ENCODE measurements around the gene LYRM4. TPM values are rescaled to one million over a fixed set of nuclear protein-coding genes. Genes with fewer than 3 reads are reported as not detected.

Gene LYRM4
- total RNA-seq, 4 donors from 2014 or later, result 9.2 to 28.2 (median 14.2) TPM

GRCh38 chr6:5191722-5192121 lies 69.0 kb downstream of the LYRM4 start:
- TF ChIP-seq CTCF (IDR thresholded peaks at IDR 0.05), result no peak
- TF ChIP-seq POLR2A (IDR thresholded peaks at IDR 0.05), result no peak
- Histone ChIP-seq H3K9me3 (no peaks in the 10 kb centered on the region), H3K36me3 (no peaks in the 10 kb centered on the region), H3K27me3 (no peaks in the 10 kb centered on the region), H3K4me1 (peaks cover 0 to 7% (median 0%) of the 10 kb centered on the region in 3 donors), H3K27ac (no peak overlapping the region), H3K4me3 (no peak overlapping the region)
- 89% methylated on average over 3 of the region's 3 CpGs for WGBS, 2 donors
- intact Hi-C loops (cut with DNase I), result no loop called here
- no peak for DNase-seq

- H3K27me3 ChIP-seq, result no peaks in the 10 kb centered on the region
- H3K9me3 ChIP-seq, result no peaks in the 10 kb centered on the region
- no peak overlapping the region for H3K27ac ChIP-seq
- H3K4me3 ChIP-seq, result no peak overlapping the region
- WGBS, 2 donors, result 90 to 94% methylated on average over 6 of the region's 6 CpGs
- H3K36me3 ChIP-seq, result no peaks in the 10 kb centered on the region
- intact Hi-C loops (cut with DNase I), result no loop called here
- peaks cover 0 to 7% (median 0%) of the 10 kb centered on the region in 3 donors for H3K4me1 ChIP-seq
- TF ChIP-seq CTCF (IDR thresholded peaks at IDR 0.05) (no peak), POLR2A (IDR thresholded peaks at IDR 0.05) (no peak)
- DNase-seq, result no peak
Measured at GRCh38 chr6:5191222-5191621, 69.5 kb downstream of the LYRM4 start.

GRCh38 chr6:5190507-5190906 lies 70.2 kb downstream of the LYRM4 start:
- no peak for TF ChIP-seq CTCF (IDR thresholded peaks at IDR 0.05)
- no peak for TF ChIP-seq POLR2A (IDR thresholded peaks at IDR 0.05)
- no peaks in the 10 kb centered on the region for H3K9me3 ChIP-seq
- no peak overlapping the region for H3K4me3 ChIP-seq
- 45 to 58% methylated on average over 3 of the region's 3 CpGs for WGBS, 2 donors
- intact Hi-C loops (cut with DNase I), result no loop called here
- H3K4me1 ChIP-seq, result peaks cover 0 to 7% (median 0%) of the 10 kb centered on the region in 3 donors
- H3K27me3 ChIP-seq, result no peaks in the 10 kb centered on the region
- H3K36me3 ChIP-seq, result no peaks in the 10 kb centered on the region
- no peak overlapping the region for H3K27ac ChIP-seq
- no peak for DNase-seq

DNA sequence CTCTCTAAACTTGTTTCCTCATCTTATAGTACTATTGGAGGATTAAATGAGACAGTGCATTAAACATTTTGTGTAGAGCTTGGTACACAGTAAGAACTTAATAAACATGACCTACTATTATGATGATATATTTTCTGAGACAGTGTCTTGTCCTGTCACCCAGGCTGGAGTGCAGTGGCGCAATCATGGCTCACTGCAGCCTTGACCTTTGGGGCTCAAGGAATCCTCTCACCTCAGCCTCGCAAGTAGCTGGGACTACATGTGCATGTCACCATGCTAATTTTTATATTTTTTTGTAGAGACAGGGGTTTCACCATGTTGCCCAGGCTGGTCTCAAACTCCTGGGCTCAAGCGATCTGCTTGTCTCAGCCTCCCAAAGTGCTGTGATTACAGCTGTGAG lies 72.1 kb downstream of the LYRM4 start:
- Histone ChIP-seq H3K27ac (no peak overlapping the region), H3K9me3 (no peaks in the 10 kb centered on the region), H3K36me3 (no peaks in the 10 kb centered on the region), H3K4me1 (peaks cover 0 to 7% (median 0%) of the 10 kb centered on the region in 3 donors), H3K4me3 (no peak overlapping the region), H3K27me3 (no peaks in the 10 kb centered on the region)
- WGBS, 2 donors, result 89 to 97% methylated on average over 3 of the region's 3 CpGs
- TF ChIP-seq CTCF (IDR thresholded peaks at IDR 0.05), result no peak
- TF ChIP-seq POLR2A (IDR thresholded peaks at IDR 0.05), result no peak
- no peak for DNase-seq
- intact Hi-C loops (cut with DNase I), result no loop called here

DNA sequence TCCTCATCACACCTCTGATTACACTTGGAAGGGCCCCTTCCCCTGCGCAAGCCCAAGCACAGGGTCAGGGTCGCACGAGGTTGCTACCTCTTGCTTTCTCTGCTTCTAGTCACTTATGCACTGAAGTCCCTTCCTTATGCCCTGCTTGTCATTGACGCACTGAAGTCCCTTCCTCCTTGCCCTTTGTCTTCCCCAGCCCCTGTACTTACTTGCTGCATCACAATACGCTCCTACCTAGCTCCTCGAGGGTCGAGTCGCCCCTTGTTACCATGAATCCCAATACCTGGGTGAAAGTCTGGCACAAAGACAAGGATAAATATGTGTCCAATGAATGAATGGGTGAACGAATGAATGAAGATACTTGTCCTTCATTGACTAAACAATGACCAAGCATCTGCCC lies 75.9 kb downstream of the LYRM4 start:
- Histone ChIP-seq H3K4me1 (no peaks in the 10 kb centered on the region), H3K27ac (no peak overlapping the region), H3K4me3 (no peak overlapping the region), H3K9me3 (no peaks in the 10 kb centered on the region), H3K36me3 (no peaks in the 10 kb centered on the region), H3K27me3 (no peaks in the 10 kb centered on the region)
- DNase-seq, result no peak
- TF ChIP-seq CTCF (IDR thresholded peaks at IDR 0.05), result no peak
- TF ChIP-seq POLR2A (IDR thresholded peaks at IDR 0.05), result no peak
- WGBS, 2 donors, result 85 to 88% methylated on average over 8 to 9 of the region's 9 CpGs
- intact Hi-C loops (cut with DNase I), result no loop called here

Data from esophagus squamous epithelium (tissue), 5 donors.